ENCODE data around the gene PLSCR2.

DNA sequence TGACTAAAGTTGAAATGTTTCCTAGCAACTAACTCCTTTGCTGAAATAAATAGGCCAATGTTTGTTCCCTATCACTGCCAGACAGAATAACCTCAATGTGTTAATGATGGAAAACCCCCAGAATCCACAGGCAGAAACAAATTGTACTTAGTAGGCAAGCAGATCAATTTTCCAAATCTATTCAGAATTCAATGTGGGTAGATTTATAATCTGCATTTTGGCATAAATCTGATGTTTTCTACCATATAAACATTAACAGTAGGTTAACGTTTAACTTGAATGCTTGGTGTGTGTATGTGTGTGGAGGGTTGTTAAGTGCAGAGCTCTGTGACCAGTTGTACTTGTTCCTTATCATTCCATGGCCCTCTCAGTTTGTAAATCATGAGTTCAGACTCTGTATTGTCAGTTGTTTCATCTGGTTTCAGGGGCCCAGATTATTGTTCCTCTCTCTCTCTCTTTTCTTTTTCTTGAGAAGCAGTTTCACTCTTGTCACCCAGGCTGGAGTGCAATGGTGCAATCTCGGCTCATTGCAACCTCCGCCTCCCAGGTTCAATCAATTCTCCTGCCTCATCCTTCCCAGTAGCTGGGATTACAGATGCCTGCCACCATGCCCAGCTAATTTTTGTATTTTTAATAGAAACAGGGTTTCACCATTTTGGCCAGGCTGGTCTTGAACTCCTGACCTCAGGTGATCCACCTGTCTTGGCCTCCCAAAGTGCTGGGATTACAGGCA, 42.2 kb upstream of the PLSCR2 start:
- TF ChIP-seq, protein P1, sequence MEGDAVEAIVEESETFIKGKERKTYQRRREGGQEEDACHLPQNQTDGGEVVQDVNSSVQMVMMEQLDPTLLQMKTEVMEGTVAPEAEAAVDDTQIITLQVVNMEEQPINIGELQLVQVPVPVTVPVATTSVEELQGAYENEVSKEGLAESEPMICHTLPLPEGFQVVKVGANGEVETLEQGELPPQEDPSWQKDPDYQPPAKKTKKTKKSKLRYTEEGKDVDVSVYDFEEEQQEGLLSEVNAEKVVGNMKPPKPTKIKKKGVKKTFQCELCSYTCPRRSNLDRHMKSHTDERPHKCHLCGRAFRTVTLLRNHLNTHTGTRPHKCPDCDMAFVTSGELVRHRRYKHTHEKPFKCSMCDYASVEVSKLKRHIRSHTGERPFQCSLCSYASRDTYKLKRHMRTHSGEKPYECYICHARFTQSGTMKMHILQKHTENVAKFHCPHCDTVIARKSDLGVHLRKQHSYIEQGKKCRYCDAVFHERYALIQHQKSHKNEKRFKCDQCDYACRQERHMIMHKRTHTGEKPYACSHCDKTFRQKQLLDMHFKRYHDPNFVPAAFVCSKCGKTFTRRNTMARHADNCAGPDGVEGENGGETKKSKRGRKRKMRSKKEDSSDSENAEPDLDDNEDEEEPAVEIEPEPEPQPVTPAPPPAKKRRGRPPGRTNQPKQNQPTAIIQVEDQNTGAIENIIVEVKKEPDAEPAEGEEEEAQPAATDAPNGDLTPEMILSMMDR (conservative IDR thresholded peaks at IDR 0.05; ENCODE audit: low read length), result no peak
- no peak for TF ChIP-seq EZH2phosphoT487 (IDR thresholded peaks at IDR 0.05; ENCODE audit: borderline replicate concordance)
